CD1c-positive myeloid dendritic cell (primary cell): ENCODE results near the gene CDK18.
A peak's percentile ranks its signal among the peaks of the same experiment; 100 is the strongest.

Experiments
- DNase-seq: peaks from one replicate; pipeline ENCODE4 v3.0.0-alpha.2; 2016; ENCODE audit errors: extremely low spot score

The CDK18 gene

GRCh38 chr1:205505076-205505729, 734 bp downstream of the CDK18 start:
- no peak for DNase-seq

GRCh38 chr1:205505791-205506190, 1.3 kb downstream of the CDK18 start:
- DNase-seq: no peak

GRCh38 chr1:205506409-205507200, 2.1 kb downstream of the CDK18 start:
- DNase-seq: no peak

GRCh38 chr1:205508227-205508714, 3.8 kb downstream of the CDK18 start:
- no peak for DNase-seq

- no peak for DNase-seq
Measured at GRCh38 chr1:205510308-205510950, 6.0 kb downstream of the CDK18 start.

GRCh38 chr1:205510951-205511330, 6.5 kb downstream of the CDK18 start:
- no peak for DNase-seq

- DNase-seq: peak; percentile 69
Measured at GRCh38 chr1:205512059-205513045, 7.9 kb downstream of the CDK18 start.

GRCh38 chr1:205513774-205514173, 9.3 kb downstream of the CDK18 start:
- DNase-seq: no peak

GRCh38 chr1:205514211-205515142, 10.0 kb downstream of the CDK18 start:
- peak; percentile 50 for DNase-seq

GRCh38 chr1:205515781-205516253, 11.3 kb downstream of the CDK18 start:
- DNase-seq: no peak

GRCh38 chr1:205516362-205516761, 11.9 kb downstream of the CDK18 start:
- no peak for DNase-seq

GRCh38 chr1:205517288-205517687, 12.8 kb downstream of the CDK18 start:
- no peak for DNase-seq

- no peak for DNase-seq
Measured at GRCh38 chr1:205517763-205518162, 13.3 kb downstream of the CDK18 start.

- no peak for DNase-seq
Measured at GRCh38 chr1:205518661-205519540, 14.4 kb downstream of the CDK18 start.

GRCh38 chr1:205519541-205520131, 15.2 kb downstream of the CDK18 start:
- no peak for DNase-seq

GRCh38 chr1:205520709-205521108, 16.2 kb downstream of the CDK18 start:
- DNase-seq: no peak

GRCh38 chr1:205521686-205522085, 17.2 kb downstream of the CDK18 start:
- no peak for DNase-seq

GRCh38 chr1:205522692-205523091, 18.2 kb downstream of the CDK18 start:
- no peak for DNase-seq
